ENCODE results near the gene AKAP13.
"Not testable (repeated sequence)": the region's sequence is repeated elsewhere in the genome, so short reads cannot be mapped to it uniquely, and the experiment has no call there.

Gene AKAP13

DNA sequence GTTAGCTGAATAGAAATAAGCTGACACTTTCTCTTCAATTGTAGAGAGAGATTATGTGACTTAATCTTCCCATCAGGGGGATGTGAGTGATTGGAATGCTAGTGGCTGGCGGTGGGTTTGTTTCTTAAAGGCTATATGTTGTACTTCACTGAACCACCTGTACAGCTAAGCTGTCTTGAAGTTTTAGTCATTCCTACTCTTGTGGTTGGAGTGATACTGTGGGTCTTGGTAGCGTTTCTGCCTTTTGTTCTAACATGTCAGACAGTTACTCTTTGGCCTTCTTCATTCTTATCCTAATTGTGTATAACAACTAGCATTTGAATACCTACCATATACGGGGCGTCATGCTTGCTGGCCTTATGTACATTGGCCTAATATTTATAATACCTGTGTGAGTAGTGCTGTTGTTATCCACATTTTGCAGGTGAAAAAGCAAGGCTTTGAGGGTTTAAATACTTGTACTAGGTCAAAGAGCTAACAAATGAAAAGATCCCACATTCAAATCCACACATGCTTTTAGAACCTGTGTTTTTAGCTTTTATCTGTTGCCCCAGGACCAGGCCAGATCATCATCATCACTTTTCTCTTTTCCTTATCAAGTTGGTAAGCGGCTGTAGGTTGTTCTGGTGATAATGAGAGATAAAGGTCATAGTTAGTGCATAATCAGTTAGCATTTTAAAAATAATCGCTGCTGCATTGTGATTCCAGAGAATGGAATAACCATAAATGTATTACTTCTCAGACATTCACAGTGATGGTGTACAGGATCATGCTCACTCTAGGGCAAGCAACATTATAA, 50.2 kb downstream of the AKAP13 start:
- H3K4me2 ChIP-seq (ENCODE audit: insufficient read depth, low read length, poor library complexity, severe bottlenecking) = no peak overlapping the region
- peaks cover 0 to 6% of the 10 kb centered on the region in 2 donors for H3K4me1 ChIP-seq (ENCODE audit: control insufficient read depth in 2 of 2, insufficient read depth in 1 of 2, low read depth in 1 of 2, low read length in 2 of 2)
- no CpG with 5 or more reads among the region's 6 CpGs for WGBS, 2 donors (ENCODE audit: extremely low coverage in 2 of 2, insufficient read length in 2 of 2, insufficient replicate concordance in 1 of 2)

DNA sequence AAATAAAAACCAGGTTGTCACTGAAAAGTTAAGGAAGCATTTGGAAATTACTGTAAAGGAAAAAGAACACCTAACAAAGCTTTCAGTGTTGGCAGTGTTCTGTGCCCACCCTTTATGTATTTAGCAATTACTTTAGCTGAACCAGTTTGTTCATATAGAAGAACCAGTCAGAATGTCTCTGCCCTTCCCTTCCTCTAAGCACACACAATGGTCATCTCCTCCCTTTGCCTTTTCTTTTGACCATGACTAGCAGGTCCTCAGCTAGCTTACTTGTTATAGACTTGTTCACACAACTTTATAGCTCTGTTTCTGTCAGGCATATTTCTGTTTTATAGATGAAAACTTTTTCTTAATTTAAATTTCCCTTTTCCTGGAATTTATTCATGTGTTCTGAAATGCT, 59.6 kb downstream of the AKAP13 start:
- H3K27ac ChIP-seq (replicated peaks; ENCODE audit: low read length) = no peak overlapping the region

More for the DNA sequence above, 50.2 kb downstream of the AKAP13 start:
- Histone ChIP-seq H4K91ac (ENCODE audit: low read depth, low read length, poor library complexity) (no peak overlapping the region), H3K79me1 (ENCODE audit: low read depth, low read length) (no peaks in the 10 kb centered on the region), H2BK15ac (ENCODE audit: low read length) (no peak overlapping the region), H3K23ac (ENCODE audit: low read depth, low read length, poor library complexity) (no peak overlapping the region), H2BK120ac (ENCODE audit: low read depth, low read length) (no peak overlapping the region), H3K9ac (ENCODE audit: low read depth, low read length, poor library complexity) (no peak overlapping the region), H3K14ac (ENCODE audit: low read length) (no peak overlapping the region), H2AFZ (ENCODE audit: low read length) (no peak overlapping the region), H2BK5ac (ENCODE audit: low read length) (no peak overlapping the region), H3K4me3 (ENCODE audit: low read length in 2 of 2) (no peak overlapping the region), H3K27ac (replicated peaks; ENCODE audit: low read length) (no peak overlapping the region), H2BK12ac (ENCODE audit: low read length) (no peak overlapping the region), H3K4ac (ENCODE audit: low read length) (no peak overlapping the region), H4K8ac (ENCODE audit: low read depth, low read length) (no peak overlapping the region), H3K27me3 (ENCODE audit: control insufficient read depth in 3 of 3, insufficient read depth in 3 of 3, low read depth in 1 of 3, low read length in 3 of 3) (no peaks in the 10 kb centered on the region), H3K18ac (ENCODE audit: low read length) (no peak overlapping the region), H3K36me3 (replicated peaks in 1 of 2; ENCODE audit: control insufficient read depth in 2 of 2, insufficient read depth in 2 of 2, low read length in 2 of 2) (no peaks in the 10 kb centered on the region), H3K9me3 (replicated peaks in 1 of 2; ENCODE audit: control insufficient read depth in 2 of 2, insufficient read depth in 1 of 2, low read depth in 1 of 2, low read length in 2 of 2) (peaks cover 0 to 11% of the 10 kb centered on the region in 2 donors), H2AK5ac (ENCODE audit: low read depth, low read length) (no peak overlapping the region)
- no peak for DNase-seq (ENCODE audit: low spot score)

DNA sequence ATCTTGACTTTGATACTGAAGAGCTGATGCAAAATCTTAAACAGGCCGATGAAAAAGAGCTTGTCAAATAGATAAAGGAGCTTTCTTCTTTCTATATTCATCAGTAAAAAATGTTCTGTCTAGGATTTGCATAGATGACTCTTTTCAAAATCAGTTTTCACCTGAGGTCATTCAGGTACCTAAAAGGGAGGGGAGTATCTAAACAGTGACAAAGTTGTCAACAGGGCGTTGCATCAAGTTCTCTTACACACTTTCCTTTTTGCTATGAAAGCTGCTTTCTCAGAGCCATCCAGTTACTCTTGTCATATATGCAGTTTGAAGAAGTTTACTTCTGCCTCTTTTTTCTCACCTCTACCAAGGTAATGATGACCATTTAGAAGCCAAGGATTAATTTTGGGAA, 60.0 kb downstream of the AKAP13 start:
- Histone ChIP-seq H3K4me3 (ENCODE audit: low read length in 2 of 2) (no peak overlapping the region), H3K14ac (ENCODE audit: low read length) (no peak overlapping the region), H3K4me2 (ENCODE audit: insufficient read depth, low read length, poor library complexity, severe bottlenecking) (no peak overlapping the region), H4K8ac (ENCODE audit: low read depth, low read length) (no peak overlapping the region), H3K9ac (ENCODE audit: low read depth, low read length, poor library complexity) (no peak overlapping the region), H3K27me3 (ENCODE audit: control insufficient read depth in 3 of 3, insufficient read depth in 3 of 3, low read depth in 1 of 3, low read length in 3 of 3) (no peaks in the 10 kb centered on the region), H3K36me3 (replicated peaks in 1 of 2; ENCODE audit: control insufficient read depth in 2 of 2, insufficient read depth in 2 of 2, low read length in 2 of 2) (no peaks in the 10 kb centered on the region), H3K9me3 (replicated peaks in 1 of 2; ENCODE audit: control insufficient read depth in 2 of 2, insufficient read depth in 1 of 2, low read depth in 1 of 2, low read length in 2 of 2) (peaks cover 0 to 3% of the 10 kb centered on the region in 2 donors), H2AK5ac (ENCODE audit: low read depth, low read length) (no peak overlapping the region), H4K91ac (ENCODE audit: low read depth, low read length, poor library complexity) (no peak overlapping the region), H3K27ac (replicated peaks; ENCODE audit: low read length) (no peak overlapping the region), H3K4ac (ENCODE audit: low read length) (no peak overlapping the region), H2BK5ac (ENCODE audit: low read length) (no peak overlapping the region), H2BK12ac (ENCODE audit: low read length) (no peak overlapping the region), H2BK120ac (ENCODE audit: low read depth, low read length) (no peak overlapping the region), H3K23ac (ENCODE audit: low read depth, low read length, poor library complexity) (no peak overlapping the region), H3K18ac (ENCODE audit: low read length) (no peak overlapping the region), H3K4me1 (ENCODE audit: control insufficient read depth in 2 of 2, insufficient read depth in 1 of 2, low read depth in 1 of 2, low read length in 2 of 2) (peaks cover 11 to 27% of the 10 kb centered on the region in 2 donors), H2AFZ (ENCODE audit: low read length) (no peak overlapping the region), H3K79me1 (ENCODE audit: low read depth, low read length) (no peaks in the 10 kb centered on the region), H2BK15ac (ENCODE audit: low read length) (no peak overlapping the region)
- no peak for DNase-seq (ENCODE audit: low spot score)
- WGBS, 2 donors (ENCODE audit: extremely low coverage in 2 of 2, insufficient read length in 2 of 2, insufficient replicate concordance in 1 of 2) = no CpG with 5 or more reads among the region's 2 CpGs

More for the DNA sequence above, 59.6 kb downstream of the AKAP13 start:
- Histone ChIP-seq H2BK120ac (ENCODE audit: low read depth, low read length) (no peak overlapping the region), H2BK15ac (ENCODE audit: low read length) (no peak overlapping the region), H3K4ac (ENCODE audit: low read length) (no peak overlapping the region), H4K8ac (ENCODE audit: low read depth, low read length) (no peak overlapping the region), H2BK12ac (ENCODE audit: low read length) (no peak overlapping the region), H3K4me1 (ENCODE audit: control insufficient read depth in 2 of 2, insufficient read depth in 1 of 2, low read depth in 1 of 2, low read length in 2 of 2) (peaks cover 9 to 23% of the 10 kb centered on the region in 2 donors), H2BK5ac (ENCODE audit: low read length) (no peak overlapping the region), H3K9me3 (replicated peaks in 1 of 2; ENCODE audit: control insufficient read depth in 2 of 2, insufficient read depth in 1 of 2, low read depth in 1 of 2, low read length in 2 of 2) (peaks cover 0 to 3% of the 10 kb centered on the region in 2 donors), H3K14ac (ENCODE audit: low read length) (no peak overlapping the region), H4K91ac (ENCODE audit: low read depth, low read length, poor library complexity) (no peak overlapping the region), H3K27me3 (ENCODE audit: control insufficient read depth in 3 of 3, insufficient read depth in 3 of 3, low read depth in 1 of 3, low read length in 3 of 3) (no peaks in the 10 kb centered on the region), H3K4me2 (ENCODE audit: insufficient read depth, low read length, poor library complexity, severe bottlenecking) (no peak overlapping the region), H2AFZ (ENCODE audit: low read length) (no peak overlapping the region), H3K18ac (ENCODE audit: low read length) (no peak overlapping the region), H3K4me3 (ENCODE audit: low read length in 2 of 2) (no peak overlapping the region), H3K23ac (ENCODE audit: low read depth, low read length, poor library complexity) (no peak overlapping the region), H3K9ac (ENCODE audit: low read depth, low read length, poor library complexity) (no peak overlapping the region), H3K79me1 (ENCODE audit: low read depth, low read length) (no peaks in the 10 kb centered on the region), H3K36me3 (replicated peaks in 1 of 2; ENCODE audit: control insufficient read depth in 2 of 2, insufficient read depth in 2 of 2, low read length in 2 of 2) (no peaks in the 10 kb centered on the region), H2AK5ac (ENCODE audit: low read depth, low read length) (no peak overlapping the region)
- no peak for DNase-seq (ENCODE audit: low spot score)

DNA sequence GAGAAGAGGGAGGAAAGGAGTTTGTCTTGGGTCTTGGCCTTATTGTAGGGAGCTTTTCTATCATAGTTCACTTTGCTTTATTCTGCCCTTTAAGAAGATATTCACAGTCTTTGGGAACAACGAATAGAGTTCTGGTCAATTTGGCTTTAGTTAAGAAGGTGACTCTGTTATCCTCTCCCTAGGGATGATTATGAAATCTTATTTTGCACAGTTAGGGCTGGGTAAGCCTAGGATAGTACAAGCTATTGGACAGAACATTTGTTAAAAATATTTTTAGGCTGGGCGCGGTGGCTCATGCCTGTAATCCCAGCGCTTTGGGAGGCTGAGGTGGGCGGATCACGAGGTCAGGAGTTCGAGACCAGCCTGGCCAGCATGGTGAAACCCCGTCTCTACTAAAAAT, 61.5 kb downstream of the AKAP13 start:
- H3K27ac ChIP-seq (replicated peaks; ENCODE audit: low read length); DNase-seq (ENCODE audit: low spot score); H3K9me3 ChIP-seq (replicated peaks in 1 of 2; ENCODE audit: control insufficient read depth in 2 of 2, insufficient read depth in 1 of 2, low read depth in 1 of 2, low read length in 2 of 2); H3K18ac ChIP-seq (ENCODE audit: low read length); H3K4me2 ChIP-seq (ENCODE audit: insufficient read depth, low read length, poor library complexity, severe bottlenecking); H3K36me3 ChIP-seq (replicated peaks in 1 of 2; ENCODE audit: control insufficient read depth in 2 of 2, insufficient read depth in 2 of 2, low read length in 2 of 2); H2BK120ac ChIP-seq (ENCODE audit: low read depth, low read length); H3K23ac ChIP-seq (ENCODE audit: low read depth, low read length, poor library complexity); H2BK15ac ChIP-seq (ENCODE audit: low read length); H2AK5ac ChIP-seq (ENCODE audit: low read depth, low read length); H3K79me1 ChIP-seq (ENCODE audit: low read depth, low read length); H2AFZ ChIP-seq (ENCODE audit: low read length); H3K4ac ChIP-seq (ENCODE audit: low read length); H3K4me3 ChIP-seq (ENCODE audit: low read length in 2 of 2); H4K8ac ChIP-seq (ENCODE audit: low read depth, low read length); H3K9ac ChIP-seq (ENCODE audit: low read depth, low read length, poor library complexity); H3K27me3 ChIP-seq (ENCODE audit: control insufficient read depth in 3 of 3, insufficient read depth in 3 of 3, low read depth in 1 of 3, low read length in 3 of 3); H2BK5ac ChIP-seq (ENCODE audit: low read length); H4K91ac ChIP-seq (ENCODE audit: low read depth, low read length, poor library complexity); H3K14ac ChIP-seq (ENCODE audit: low read length); H2BK12ac ChIP-seq (ENCODE audit: low read length): not testable (repeated sequence)
- WGBS, 2 donors (ENCODE audit: extremely low coverage in 2 of 2, insufficient read length in 2 of 2, insufficient replicate concordance in 1 of 2) = no CpG with 5 or more reads among the region's 8 CpGs
- peaks cover 11 to 27% of the 10 kb centered on the region in 2 donors for H3K4me1 ChIP-seq (ENCODE audit: control insufficient read depth in 2 of 2, insufficient read depth in 1 of 2, low read depth in 1 of 2, low read length in 2 of 2)

Data from neuronal stem cell (in vitro differentiated cells).